ENCODE measurements around the gene GTPBP6.
"Not testable (repeated sequence)": the region's sequence is repeated elsewhere in the genome, so short reads cannot be mapped to it uniquely, and the experiment has no call there.

Gene GTPBP6

GRCh38 chrX:262381-262909 lies 56.2 kb downstream of the GTPBP6 start:
- no peak for DNase-seq

- DNase-seq, result no peak
These were observed 56.7 kb downstream of the GTPBP6 start for GRCh38 chrX:261919-262352.

GRCh38 chrX:261167-261918 lies 57.3 kb downstream of the GTPBP6 start:
- no peak for DNase-seq

GRCh38 chrX:259692-260355 lies 58.8 kb downstream of the GTPBP6 start:
- no peak for DNase-seq

- DNase-seq, result no peak
These were observed 60.1 kb downstream of the GTPBP6 start for GRCh38 chrX:258291-259040.

GRCh38 chrX:257681-258289 lies 60.8 kb downstream of the GTPBP6 start:
- no peak for DNase-seq

- not testable (repeated sequence) for DNase-seq
These were observed 61.5 kb downstream of the GTPBP6 start for GRCh38 chrX:257054-257453.

- DNase-seq, result no peak
These were observed 62.7 kb downstream of the GTPBP6 start for GRCh38 chrX:255923-256331.

All from midbrain (tissue), 1 donor.